HEK293 (cell line): ENCODE measurements around the gene FGD4.

ENCODE experiments used
- INSM2 ChIP-seq: fragments of 450-650 bp; formaldehyde crosslinking; IDR thresholded peaks from 2 replicates; pipeline ENCODE4 v1.5.1; 2016; ENCODE audit warnings: missing biosample characterization, missing genetic modification characterization
- KLF17 ChIP-seq: fragments of 450-650 bp; formaldehyde crosslinking; IDR thresholded peaks from 2 replicates; pipeline ENCODE4 v1.5.1; 2016; ENCODE audit warnings: missing biosample characterization, missing genetic modification characterization
- MYNN ChIP-seq: fragments of 450-650 bp; formaldehyde crosslinking; IDR thresholded peaks from 2 replicates; pipeline ENCODE4 v1.5.1; 2016; ENCODE audit warnings: missing biosample characterization, missing genetic modification characterization, borderline replicate concordance
- PBX3 ChIP-seq: sonication (generic); formaldehyde crosslinking; IDR thresholded peaks from 2 replicates; pipeline ENCODE4 v1.8.1; 2022; ENCODE audit warnings: mild to moderate bottlenecking, moderate library complexity, missing genetic modification reagents
- SP7 ChIP-seq: fragments of 450-650 bp; formaldehyde crosslinking; IDR thresholded peaks from 2 replicates; pipeline ENCODE4 v1.5.1; 2016; ENCODE audit warnings: missing biosample characterization, missing genetic modification characterization
- WT1 ChIP-seq: fragments of 450-650 bp; formaldehyde crosslinking; IDR thresholded peaks from 2 replicates; pipeline ENCODE4 v1.5.1; 2016; ENCODE audit warnings: missing biosample characterization, missing genetic modification characterization
- ZBTB1 ChIP-seq: fragments of 450-650 bp; formaldehyde crosslinking; IDR thresholded peaks from 2 replicates; pipeline ENCODE4 v1.5.1; 2016; ENCODE audit warnings: missing biosample characterization, missing genetic modification characterization
- ZBTB17 ChIP-seq: fragments of 450-650 bp; formaldehyde crosslinking; IDR thresholded peaks from 2 replicates; pipeline ENCODE4 v1.5.1; 2016; ENCODE audit warnings: missing biosample characterization, missing genetic modification characterization
- ZBTB6 ChIP-seq: fragments of 450-650 bp; formaldehyde crosslinking; IDR thresholded peaks from 2 replicates; pipeline ENCODE4 v1.5.1; 2017; ENCODE audit warnings: missing biosample characterization, missing genetic modification characterization
- ZBTB8A ChIP-seq: fragments of 450-650 bp; formaldehyde crosslinking; IDR thresholded peaks from 2 replicates; pipeline ENCODE4 v1.5.1; 2016; ENCODE audit warnings: missing biosample characterization, missing genetic modification characterization
- ZFP3 ChIP-seq: fragments of 450-650 bp; formaldehyde crosslinking; IDR thresholded peaks from 2 replicates; pipeline ENCODE4 v1.5.1; 2016; ENCODE audit warnings: low read depth, missing biosample characterization, missing genetic modification characterization
- ZNF16 ChIP-seq: fragments of 450-650 bp; formaldehyde crosslinking; IDR thresholded peaks from 2 replicates; pipeline ENCODE4 v1.5.1; 2016; ENCODE audit warnings: low read depth, missing biosample characterization, missing genetic modification characterization
- ZNF221 ChIP-seq: fragments of 450-650 bp; formaldehyde crosslinking; IDR thresholded peaks from 2 replicates; pipeline ENCODE4 v1.5.1; 2017; ENCODE audit warnings: missing biosample characterization, missing genetic modification characterization, borderline replicate concordance
- ZNF23 ChIP-seq: fragments of 450-650 bp; formaldehyde crosslinking; IDR thresholded peaks from 2 replicates; pipeline ENCODE4 v1.5.1; 2016; ENCODE audit warnings: missing biosample characterization, missing genetic modification characterization, borderline replicate concordance
- ZNF26 ChIP-seq: fragments of 450-650 bp; formaldehyde crosslinking; IDR thresholded peaks from 2 replicates; pipeline ENCODE4 v1.5.1; 2016; ENCODE audit warnings: missing biosample characterization, missing genetic modification characterization
- ZNF274 ChIP-seq, 2 experiments: fragments of 200-500 bp in 1 of 2; fragments of 450-650 bp in 1 of 2; sonication (Bioruptor generic) in 1 of 2; formaldehyde crosslinking in 1 of 2; IDR thresholded peaks; 2 replicates each; pipeline versions ENCODE4 v1.5.1 to v1.6.1; 2014 to 2016; ENCODE audit warnings: borderline replicate concordance in 1 of 2, inconsistent platforms in 1 of 2, low read length in 1 of 2, missing biosample characterization in 1 of 2, missing genetic modification characterization in 1 of 2
- ZNF366 ChIP-seq: fragments of 450-650 bp; formaldehyde crosslinking; conservative IDR thresholded peaks from 2 replicates; pipeline ENCODE4 v1.5.1; 2016; ENCODE audit warnings: missing biosample characterization, missing genetic modification characterization
- ZNF404 ChIP-seq: fragments of 450-650 bp; formaldehyde crosslinking; IDR thresholded peaks from 2 replicates; pipeline ENCODE4 v1.5.1; 2017; ENCODE audit warnings: missing biosample characterization, missing genetic modification characterization
- ZNF558 ChIP-seq: fragments of 450-650 bp; formaldehyde crosslinking; IDR thresholded peaks from 2 replicates; pipeline ENCODE4 v1.5.1; 2016; ENCODE audit warnings: missing biosample characterization, missing genetic modification characterization
- ZNF561 ChIP-seq: fragments of 450-650 bp; IDR thresholded peaks from 2 replicates; pipeline ENCODE4 v1.5.1; 2018; ENCODE audit warnings: missing biosample characterization, missing genetic modification characterization, borderline replicate concordance
- ZNF585B ChIP-seq: fragments of 450-650 bp; formaldehyde crosslinking; IDR thresholded peaks from 2 replicates; pipeline ENCODE4 v1.5.1; 2016; ENCODE audit warnings: missing biosample characterization, missing genetic modification characterization
- ZNF830 ChIP-seq: fragments of 450-650 bp; IDR thresholded peaks from 2 replicates; pipeline ENCODE4 v1.5.0; 2018; ENCODE audit warnings: missing biosample characterization, missing genetic modification characterization, low read depth, mild to moderate bottlenecking, moderate library complexity
- TF ChIP-seq, protein P1 (sequence below): fragments of 450-650 bp; formaldehyde crosslinking; IDR thresholded peaks from 2 replicates; pipeline ENCODE4 v1.5.1; 2016; ENCODE audit warnings: missing biosample characterization, missing genetic modification characterization
- TF ChIP-seq, protein P2 (sequence below): fragments of 450-650 bp; formaldehyde crosslinking; IDR thresholded peaks from 2 replicates; pipeline ENCODE4 v1.5.1; 2016; ENCODE audit warnings: missing biosample characterization, missing genetic modification characterization
- TF ChIP-seq, protein P3 (sequence below): fragments of 450-650 bp; formaldehyde crosslinking; IDR thresholded peaks from 2 replicates; pipeline ENCODE4 v1.5.1; 2016; ENCODE audit warnings: missing biosample characterization, missing genetic modification characterization

Gene FGD4

DNA sequence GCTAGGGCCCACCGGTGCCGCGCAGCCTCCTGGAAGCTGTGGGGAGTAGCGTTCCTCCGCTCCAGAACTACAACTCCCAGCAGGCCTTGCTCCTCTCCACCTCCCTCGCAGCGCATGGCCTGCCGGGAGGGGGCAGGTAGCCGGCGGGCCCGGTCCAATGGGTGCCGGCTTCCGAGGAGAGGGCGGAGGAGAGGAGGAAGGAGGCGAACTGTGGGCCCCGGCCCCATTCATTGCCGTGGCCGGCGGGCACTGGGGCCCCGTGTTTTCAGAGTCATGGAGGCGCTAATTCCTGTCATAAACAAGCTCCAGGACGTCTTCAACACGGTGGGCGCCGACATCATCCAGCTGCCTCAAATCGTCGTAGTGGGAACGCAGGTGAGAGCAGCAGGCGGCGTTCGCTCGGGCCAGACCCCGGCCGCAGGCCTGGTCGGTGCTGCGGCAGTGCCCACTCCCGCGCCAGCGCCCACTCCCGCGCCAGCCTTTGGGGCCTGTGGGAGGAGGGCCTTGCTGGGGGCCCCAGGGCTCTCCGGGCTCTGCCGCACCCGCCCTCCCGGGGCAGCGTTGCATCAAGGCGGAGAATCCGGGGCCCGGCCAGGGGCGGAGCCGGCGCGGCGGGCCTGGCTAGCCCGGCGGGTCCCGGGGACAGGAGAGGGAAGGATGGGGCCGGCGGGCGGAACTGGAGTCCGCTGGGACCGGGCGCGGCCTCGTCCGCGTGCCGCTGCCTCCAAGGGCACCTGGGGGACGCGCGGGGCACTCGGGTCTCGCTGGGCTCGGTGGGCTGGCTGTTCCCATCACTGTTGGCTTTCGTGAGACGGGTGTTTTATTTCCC, 279.9 kb downstream of the FGD4 start, which contains the start of gene DNM1L (continued):
- TF ChIP-seq INSM2 (peak; percentile 23; the same call in 1 of the 2 replicates), ZBTB6 (tag by site-specific recombination) (0 out of 2 replicates have a peak, but pooled peaks have one; percentile 41), ZBTB17 (tag by site-specific recombination) (peak; percentile 86), PBX3 (peak; percentile 43; the same call in 1 of the 2 replicates), ZNF366 (tag by site-specific recombination) (peak; percentile 92), KLF17 (tag by site-specific recombination) (peak; percentile 94), ZNF16 (tag by site-specific recombination) (no peak), ZNF585B (tag by site-specific recombination) (peak; percentile 21; the same call in 1 of the 2 replicates), ZNF23 (no peak), ZNF830 (no peak), ZNF558 (tag by site-specific recombination) (no peak), ZNF221 (tag by site-specific recombination) (no peak), ZNF274 (IDR thresholded peaks at IDR 0.05; ENCODE audit: low read length) (no peak), ZNF274 (tag by site-specific recombination; IDR thresholded peaks at IDR 0.05; ENCODE audit: borderline replicate concordance) (no peak), ZNF26 (no peak), ZBTB8A (tag by site-specific recombination) (peak; percentile 99), ZNF404 (no peak), SP7 (tag by site-specific recombination) (peak; percentile 88), ZNF561 (tag by site-specific recombination) (peak; percentile 84; the same call in 1 of the 2 replicates), ZFP3 (tag by site-specific recombination) (no peak; the same call in 1 of the 2 replicates), WT1 (tag by site-specific recombination) (peak; percentile 74), ZBTB1 (tag by site-specific recombination) (0 out of 2 replicates have a peak, but pooled peaks have one; percentile 31), MYNN (tag by site-specific recombination) (no peak)
- TF ChIP-seq, protein P1, sequence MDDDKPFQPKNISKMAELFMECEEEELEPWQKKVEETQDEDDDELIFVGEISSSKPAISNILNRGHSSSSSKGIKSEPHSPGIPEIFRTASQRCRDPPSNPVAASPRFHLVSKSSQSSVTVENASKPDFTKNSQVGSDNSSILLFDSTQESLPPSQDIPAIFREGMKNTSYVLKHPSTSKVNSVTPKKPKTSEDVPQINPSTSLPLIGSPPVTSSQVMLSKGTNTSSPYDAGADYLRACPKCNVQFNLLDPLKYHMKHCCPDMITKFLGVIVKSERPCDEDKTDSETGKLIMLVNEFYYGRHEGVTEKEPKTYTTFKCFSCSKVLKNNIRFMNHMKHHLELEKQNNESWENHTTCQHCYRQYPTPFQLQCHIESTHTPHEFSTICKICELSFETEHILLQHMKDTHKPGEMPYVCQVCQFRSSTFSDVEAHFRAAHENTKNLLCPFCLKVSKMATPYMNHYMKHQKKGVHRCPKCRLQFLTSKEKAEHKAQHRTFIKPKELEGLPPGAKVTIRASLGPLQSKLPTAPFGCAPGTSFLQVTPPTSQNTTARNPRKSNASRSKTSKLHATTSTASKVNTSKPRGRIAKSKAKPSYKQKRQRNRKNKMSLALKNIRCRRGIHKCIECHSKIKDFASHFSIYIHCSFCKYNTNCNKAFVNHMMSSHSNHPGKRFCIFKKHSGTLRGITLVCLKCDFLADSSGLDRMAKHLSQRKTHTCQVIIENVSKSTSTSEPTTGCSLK (tag by site-specific recombination), result no peak
- TF ChIP-seq, protein P2, sequence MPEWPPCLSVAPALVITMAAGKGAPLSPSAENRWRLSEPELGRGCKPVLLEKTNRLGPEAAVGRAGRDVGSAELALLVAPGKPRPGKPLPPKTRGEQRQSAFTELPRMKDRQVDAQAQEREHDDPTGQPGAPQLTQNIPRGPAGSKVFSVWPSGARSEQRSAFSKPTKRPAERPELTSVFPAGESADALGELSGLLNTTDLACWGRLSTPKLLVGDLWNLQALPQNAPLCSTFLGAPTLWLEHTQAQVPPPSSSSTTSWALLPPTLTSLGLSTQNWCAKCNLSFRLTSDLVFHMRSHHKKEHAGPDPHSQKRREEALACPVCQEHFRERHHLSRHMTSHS (tag by site-specific recombination), result no peak
- TF ChIP-seq, protein P3, sequence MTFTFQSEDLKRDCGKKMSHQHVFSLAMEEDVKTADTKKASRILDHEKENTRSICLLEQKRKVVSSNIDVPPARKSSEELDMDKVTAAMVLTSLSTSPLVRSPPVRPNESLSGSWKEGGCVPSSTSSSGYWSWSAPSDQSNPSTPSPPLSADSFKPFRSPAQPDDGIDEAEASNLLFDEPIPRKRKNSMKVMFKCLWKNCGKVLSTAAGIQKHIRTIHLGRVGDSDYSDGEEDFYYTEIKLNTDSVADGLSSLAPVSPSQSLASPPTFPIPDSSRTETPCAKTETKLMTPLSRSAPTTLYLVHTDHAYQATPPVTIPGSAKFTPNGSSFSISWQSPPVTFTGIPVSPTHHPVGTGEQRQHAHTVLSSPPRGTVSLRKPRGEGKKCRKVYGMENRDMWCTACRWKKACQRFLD (tag by site-specific recombination), result no peak
